Activated naive CD4-positive, alpha-beta T cell treated with anti-CD3 and anti-CD28 coated beads, Interleukin-2, amount 50 U/mL, for 24 hours (primary cell): ENCODE data around the gene PLA2G2C.
"Not testable (repeated sequence)": the region's sequence is repeated elsewhere in the genome, so short reads cannot be mapped to it uniquely, and the experiment has no call there.

Experiments
- H3K27ac Mint-ChIP-seq: one replicate; pipeline ENCODE4 v1.8.0; 2021; ENCODE audit warnings: mild to moderate bottlenecking, mixed read lengths
- H3K27me3 Mint-ChIP-seq: one replicate; pipeline ENCODE4 v1.8.0; 2021; ENCODE audit warnings: mixed read lengths
- H3K36me3 Mint-ChIP-seq: one replicate; pipeline ENCODE4 v1.8.0; 2021; ENCODE audit warnings: mixed read lengths
- H3K4me1 Mint-ChIP-seq: one replicate; pipeline ENCODE4 v1.8.0; 2021; ENCODE audit warnings: mixed read lengths
- H3K4me3 Mint-ChIP-seq: one replicate; pipeline ENCODE4 v1.8.0; 2021; ENCODE audit warnings: mild to moderate bottlenecking, mixed read lengths
- H3K9me3 Mint-ChIP-seq: one replicate; pipeline ENCODE4 v1.8.0; 2021; ENCODE audit warnings: mixed read lengths

The PLA2G2C gene

GRCh38 chr1:20139776-20140612, 46.3 kb downstream of the PLA2G2C start:
- no peak overlapping the region for H3K27ac Mint-ChIP-seq
- peaks cover 9% of the 10 kb centered on the region for H3K27me3 Mint-ChIP-seq
- H3K36me3 Mint-ChIP-seq, result no peaks in the 10 kb centered on the region
- no peak overlapping the region for H3K4me3 Mint-ChIP-seq
- no peaks in the 10 kb centered on the region for H3K9me3 Mint-ChIP-seq
- no peaks in the 10 kb centered on the region for H3K4me1 Mint-ChIP-seq

DNA sequence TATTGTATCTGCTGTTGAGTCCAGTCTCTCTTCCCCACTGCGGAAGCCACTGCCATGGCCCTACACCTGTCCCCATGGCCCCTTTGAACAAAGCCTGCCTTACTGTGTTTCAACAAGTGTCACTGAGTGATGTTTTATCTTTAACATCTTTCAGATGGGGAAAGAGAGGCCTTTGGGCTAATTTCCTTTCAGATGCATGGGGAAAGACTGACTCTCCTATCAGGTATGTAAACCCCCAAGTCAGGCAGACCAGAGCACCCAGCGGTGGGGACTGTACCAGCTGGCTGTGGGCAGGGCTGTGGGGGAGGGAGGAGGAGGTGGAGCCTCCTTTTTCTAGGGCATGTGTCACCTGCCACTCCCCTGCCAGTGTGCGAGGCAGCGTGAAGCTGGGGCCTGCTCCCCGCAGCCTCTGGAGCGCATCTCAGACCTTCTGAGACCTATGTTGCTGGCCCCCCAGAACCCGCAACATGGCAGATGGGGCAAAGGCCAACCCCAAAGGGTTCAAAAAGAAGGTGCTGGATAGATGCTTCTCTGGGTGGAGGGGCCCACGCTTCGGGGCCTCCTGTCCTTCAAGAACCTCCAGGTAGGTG, 47.3 kb downstream of the PLA2G2C start, which contains the start of gene PLA2G2F:
TSS of gene PLA2G2F (plus strand) at position 363 of the 590 bp plus-strand sequence. CDS start at position 468, 105 bp downstream.
- Mint-ChIP-seq H3K4me1 (no peaks in the 10 kb centered on the region), H3K4me3 (no peak within 1 kb of the TSS), H3K36me3 (no peaks in the 10 kb centered on the region)

DNA sequence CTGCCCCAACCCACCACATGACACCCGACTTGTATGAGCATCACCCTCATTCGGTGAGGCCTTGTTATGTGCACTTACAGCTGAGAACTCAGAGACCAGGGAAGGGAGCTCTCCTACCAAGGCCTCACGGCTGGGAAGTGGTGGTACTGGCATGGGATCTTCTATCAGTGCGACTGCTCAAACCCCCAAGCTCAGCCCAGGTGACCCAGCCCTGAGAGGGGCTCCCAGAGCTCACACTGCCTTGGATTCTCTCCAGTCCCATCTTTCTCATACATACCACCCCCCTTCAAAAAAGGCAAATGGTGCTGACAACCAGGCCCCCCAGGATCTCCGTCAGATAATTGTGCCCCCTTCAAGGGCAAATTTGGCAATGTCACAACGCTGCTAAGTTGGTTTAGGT, 48.0 kb downstream of the PLA2G2C start:
- H3K27me3 Mint-ChIP-seq, result peaks cover 14% of the 10 kb centered on the region
- H3K4me3 Mint-ChIP-seq, result no peak overlapping the region
- H3K4me1 Mint-ChIP-seq, result no peaks in the 10 kb centered on the region
- H3K36me3 Mint-ChIP-seq, result no peaks in the 10 kb centered on the region
- no peaks in the 10 kb centered on the region for H3K9me3 Mint-ChIP-seq
- no peak overlapping the region for H3K27ac Mint-ChIP-seq

More for the DNA sequence above, 47.3 kb downstream of the PLA2G2C start, which contains the start of gene PLA2G2F:
- no peaks in the 10 kb centered on the region for H3K9me3 Mint-ChIP-seq
- H3K27me3 Mint-ChIP-seq, result peaks cover 11% of the 10 kb centered on the region
- H3K27ac Mint-ChIP-seq, result no peak within 1 kb of the TSS

DNA sequence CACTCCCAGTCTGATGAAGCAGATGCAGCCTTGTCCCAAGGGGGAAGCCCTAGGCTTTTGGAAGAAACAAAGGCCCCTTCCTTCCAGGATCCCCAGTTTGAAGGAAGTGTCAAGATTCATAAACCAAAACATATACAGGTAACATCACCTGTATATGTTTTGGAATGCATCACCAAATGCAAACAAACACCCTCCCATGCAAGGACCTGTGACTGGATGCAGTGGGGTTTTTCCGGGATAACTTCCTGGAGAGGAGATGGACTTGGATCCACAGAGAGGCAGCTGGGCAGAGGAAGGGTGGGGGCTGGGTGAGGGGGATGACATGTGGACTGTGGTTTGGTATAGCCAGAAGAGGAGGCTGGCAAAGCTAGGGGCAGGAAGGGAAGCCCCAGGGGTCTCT, 48.7 kb downstream of the PLA2G2C start:
- Mint-ChIP-seq H3K27me3 (peaks cover 17% of the 10 kb centered on the region), H3K4me3 (no peak overlapping the region), H3K4me1 (no peaks in the 10 kb centered on the region), H3K27ac (no peak overlapping the region), H3K9me3 (no peaks in the 10 kb centered on the region), H3K36me3 (no peaks in the 10 kb centered on the region)

- no peaks in the 10 kb centered on the region for H3K9me3 Mint-ChIP-seq
- H3K36me3 Mint-ChIP-seq, result no peaks in the 10 kb centered on the region
- no peak overlapping the region for H3K4me3 Mint-ChIP-seq
- H3K27ac Mint-ChIP-seq, result no peak overlapping the region
- H3K4me1 Mint-ChIP-seq, result no peaks in the 10 kb centered on the region
- H3K27me3 Mint-ChIP-seq, result peaks cover 17% of the 10 kb centered on the region
These were observed 49.3 kb downstream of the PLA2G2C start for GRCh38 chr1:20137055-20137454.

- peaks cover 17% of the 10 kb centered on the region for H3K27me3 Mint-ChIP-seq
- H3K27ac Mint-ChIP-seq, result no peak overlapping the region
- no peaks in the 10 kb centered on the region for H3K36me3 Mint-ChIP-seq
- no peaks in the 10 kb centered on the region for H3K4me1 Mint-ChIP-seq
- no peak overlapping the region for H3K4me3 Mint-ChIP-seq
- no peaks in the 10 kb centered on the region for H3K9me3 Mint-ChIP-seq
These were observed 50.1 kb downstream of the PLA2G2C start for GRCh38 chr1:20136249-20136648.

DNA sequence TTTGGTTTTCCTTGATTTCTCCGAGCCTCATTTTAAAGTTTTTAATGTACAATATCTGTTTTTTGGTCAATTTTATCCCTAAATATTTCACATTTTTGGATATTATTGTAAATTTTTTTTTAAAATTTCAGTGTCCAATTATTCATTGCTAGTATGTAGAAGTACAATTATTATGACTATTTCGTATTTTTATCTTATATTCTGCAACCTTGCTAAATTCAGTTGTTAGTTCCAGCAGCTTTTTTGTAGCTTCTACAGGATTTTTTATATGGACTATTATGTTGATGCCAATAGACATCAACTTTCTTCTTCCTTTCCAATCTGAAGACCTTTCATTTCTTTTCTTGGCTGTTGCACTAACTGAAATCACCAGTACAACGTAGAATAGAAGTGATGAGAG, 51.3 kb downstream of the PLA2G2C start:
- Mint-ChIP-seq H3K4me3 (no peak overlapping the region), H3K9me3 (no peaks in the 10 kb centered on the region), H3K36me3 (no peaks in the 10 kb centered on the region), H3K27me3 (peaks cover 17% of the 10 kb centered on the region), H3K27ac (no peak overlapping the region), H3K4me1 (no peaks in the 10 kb centered on the region)

DNA sequence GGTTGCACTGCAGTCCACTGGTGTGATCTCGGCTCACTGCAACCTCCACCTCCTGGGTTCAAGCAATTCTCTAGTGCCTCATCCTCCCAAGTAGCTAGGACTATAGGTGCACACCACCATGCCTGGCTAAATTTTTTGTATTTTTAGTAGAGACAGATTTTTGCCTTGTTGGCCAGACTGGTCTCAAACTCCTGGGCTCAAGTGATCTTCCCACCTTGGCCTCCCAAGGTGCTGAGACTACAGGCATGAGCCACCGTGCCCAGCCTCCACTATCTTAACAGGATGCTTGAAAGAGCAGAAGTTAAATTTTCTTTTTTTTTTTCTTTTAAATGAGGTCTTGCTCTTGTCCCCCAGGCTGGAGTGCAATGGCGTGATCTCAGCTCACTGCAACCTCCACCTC, 55.8 kb downstream of the PLA2G2C start:
- not testable (repeated sequence) for H3K4me3 Mint-ChIP-seq, H3K27ac Mint-ChIP-seq, H3K36me3 Mint-ChIP-seq, H3K4me1 Mint-ChIP-seq, H3K27me3 Mint-ChIP-seq, H3K9me3 Mint-ChIP-seq

DNA sequence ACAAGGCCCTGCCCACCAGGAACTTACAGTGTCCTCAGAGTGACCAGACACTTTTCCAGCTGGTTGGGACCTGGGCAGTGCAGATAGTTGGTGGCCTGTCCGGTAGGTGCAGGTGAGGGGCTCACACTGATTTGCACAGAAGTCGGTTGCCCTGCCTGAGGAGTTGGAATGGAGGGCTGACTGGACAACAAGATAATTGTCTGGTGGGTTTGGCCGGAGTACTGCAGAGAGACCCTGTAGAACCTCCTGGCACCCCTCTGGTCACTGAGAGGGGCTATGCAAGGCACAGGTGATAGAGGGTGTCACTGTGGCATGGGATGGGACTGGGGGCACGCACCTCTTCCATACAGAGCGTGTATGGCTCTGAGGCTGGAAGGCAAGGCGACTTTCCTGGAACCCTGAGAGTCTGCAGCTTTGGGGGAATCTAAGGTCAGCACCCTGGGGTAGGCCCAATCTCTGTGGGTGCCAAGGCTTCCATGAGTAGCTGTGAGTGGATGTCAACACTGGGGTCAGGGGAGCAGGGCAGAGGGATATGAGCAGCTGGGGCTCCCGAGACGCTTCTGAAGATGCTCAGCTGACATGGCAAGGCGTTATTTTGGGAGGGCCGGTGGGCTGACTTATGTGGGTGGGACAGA, 59.4 kb downstream of the PLA2G2C start:
- Mint-ChIP-seq H3K9me3 (no peaks in the 10 kb centered on the region), H3K27me3 (no peaks in the 10 kb centered on the region), H3K4me1 (no peaks in the 10 kb centered on the region), H3K27ac (no peak overlapping the region), H3K4me3 (no peak overlapping the region), H3K36me3 (peaks cover 3% of the 10 kb centered on the region)

DNA sequence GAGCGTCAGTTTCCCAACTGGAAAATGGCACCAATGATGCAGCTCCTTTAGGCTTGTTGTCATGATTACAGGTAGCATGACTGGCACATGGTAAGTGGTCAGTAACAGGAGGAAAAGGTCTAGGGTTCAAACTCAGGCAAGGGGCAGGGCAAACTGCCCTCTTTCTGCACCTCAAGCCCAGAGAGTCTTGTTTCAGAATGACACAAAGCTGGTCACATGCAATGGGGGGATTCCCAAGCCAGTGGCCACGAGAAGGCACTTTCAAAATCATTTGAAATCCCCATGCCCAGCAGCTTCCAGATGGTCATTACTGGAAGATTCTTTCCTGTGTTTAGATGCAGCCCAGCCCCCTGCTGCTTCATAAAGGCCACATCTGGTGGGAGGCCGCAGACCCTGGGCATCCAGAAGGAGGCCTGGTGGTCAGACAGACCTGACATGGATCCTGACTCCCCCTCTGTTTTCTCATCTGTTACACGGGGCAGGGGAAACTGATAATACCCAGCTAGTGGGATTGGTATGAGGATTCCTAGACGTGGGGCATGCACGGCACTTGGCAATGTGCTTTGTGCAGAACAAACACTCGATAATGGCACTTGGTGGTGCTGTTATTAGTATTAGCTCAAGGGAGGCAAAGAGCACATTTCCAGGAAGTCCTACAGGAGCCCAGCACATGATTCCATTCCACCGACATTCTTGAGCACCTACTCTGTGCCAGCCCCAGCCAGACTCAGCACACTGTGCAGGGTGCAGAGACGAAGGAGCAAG, 60.1 kb downstream of the PLA2G2C start:
- no peaks in the 10 kb centered on the region for H3K4me1 Mint-ChIP-seq
- H3K27me3 Mint-ChIP-seq, result peaks cover under 1% of the 10 kb centered on the region
- H3K4me3 Mint-ChIP-seq, result no peak overlapping the region

GRCh38 chr1:20125100-20125499, 61.2 kb downstream of the PLA2G2C start:
- H3K36me3 Mint-ChIP-seq, result peaks cover 3% of the 10 kb centered on the region
- no peak overlapping the region for H3K4me3 Mint-ChIP-seq
- no peaks in the 10 kb centered on the region for H3K9me3 Mint-ChIP-seq
- H3K4me1 Mint-ChIP-seq, result no peaks in the 10 kb centered on the region
- no peak overlapping the region for H3K27ac Mint-ChIP-seq
- H3K27me3 Mint-ChIP-seq, result peaks cover 5% of the 10 kb centered on the region

More for the DNA sequence above, 60.1 kb downstream of the PLA2G2C start:
- H3K9me3 Mint-ChIP-seq, result no peaks in the 10 kb centered on the region
- H3K27ac Mint-ChIP-seq, result no peak overlapping the region
- H3K36me3 Mint-ChIP-seq, result peaks cover 3% of the 10 kb centered on the region

DNA sequence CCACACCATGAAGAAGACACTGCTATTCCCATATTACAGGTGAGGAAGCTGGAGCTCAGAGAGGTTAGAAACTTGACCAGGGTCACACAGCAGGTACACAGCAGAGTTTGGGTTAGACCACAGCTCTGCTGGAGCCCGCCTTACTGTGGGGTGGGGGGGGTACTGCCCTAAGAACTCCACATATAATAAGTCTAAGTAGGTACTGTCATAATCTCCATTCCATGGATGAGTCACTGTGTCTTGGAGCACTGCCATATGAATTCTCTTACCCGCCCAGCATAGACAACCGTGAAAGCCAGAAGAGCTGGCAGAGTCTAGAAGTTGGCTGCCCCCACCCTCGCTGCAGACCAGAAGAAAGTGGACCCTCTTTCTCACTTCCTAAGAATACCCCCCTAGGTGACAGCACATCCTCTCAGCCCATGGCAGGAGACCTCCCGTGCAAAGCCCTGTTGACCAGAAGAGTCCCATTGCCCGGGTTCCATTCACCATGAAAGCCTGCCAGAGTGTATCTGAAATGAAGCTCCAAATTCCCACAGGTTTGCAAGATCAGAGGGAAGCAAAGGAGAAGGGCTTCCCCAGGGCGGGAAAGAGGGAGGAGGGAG, 61.8 kb downstream of the PLA2G2C start:
- no peaks in the 10 kb centered on the region for H3K9me3 Mint-ChIP-seq
- peaks cover 8% of the 10 kb centered on the region for H3K27me3 Mint-ChIP-seq
- peaks cover 3% of the 10 kb centered on the region for H3K36me3 Mint-ChIP-seq
- H3K27ac Mint-ChIP-seq, result no peak overlapping the region
- H3K4me3 Mint-ChIP-seq, result no peak overlapping the region
- no peaks in the 10 kb centered on the region for H3K4me1 Mint-ChIP-seq

- peaks cover 8% of the 10 kb centered on the region for H3K27me3 Mint-ChIP-seq
- peaks cover 3% of the 10 kb centered on the region for H3K36me3 Mint-ChIP-seq
- H3K9me3 Mint-ChIP-seq, result no peaks in the 10 kb centered on the region
- no peak overlapping the region for H3K27ac Mint-ChIP-seq
- H3K4me1 Mint-ChIP-seq, result no peaks in the 10 kb centered on the region
- no peak overlapping the region for H3K4me3 Mint-ChIP-seq
These were observed 62.4 kb downstream of the PLA2G2C start for GRCh38 chr1:20123722-20124455.

DNA sequence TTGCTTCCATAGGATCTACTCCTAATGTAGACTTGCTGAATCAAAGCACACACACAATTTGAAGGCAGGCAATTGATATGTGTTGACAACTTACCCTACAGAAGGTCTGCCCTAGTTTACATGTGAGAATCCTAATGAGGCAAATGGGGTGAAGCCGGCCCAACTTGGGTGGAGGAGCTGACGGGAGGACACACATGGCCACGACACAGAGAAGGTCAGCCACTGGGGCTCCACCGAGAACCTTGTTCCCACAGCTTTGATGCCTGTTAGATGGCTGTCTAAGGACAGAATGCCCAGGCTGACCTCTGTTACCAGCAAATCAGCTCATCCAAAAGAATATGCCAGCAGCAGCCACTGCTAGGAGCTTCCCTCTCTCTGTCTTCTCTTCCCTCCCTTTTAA, 65.5 kb downstream of the PLA2G2C start:
- Mint-ChIP-seq H3K4me3 (no peak overlapping the region), H3K4me1 (no peaks in the 10 kb centered on the region), H3K36me3 (no peaks in the 10 kb centered on the region), H3K27me3 (peaks cover 10% of the 10 kb centered on the region), H3K9me3 (no peaks in the 10 kb centered on the region), H3K27ac (no peak overlapping the region)

DNA sequence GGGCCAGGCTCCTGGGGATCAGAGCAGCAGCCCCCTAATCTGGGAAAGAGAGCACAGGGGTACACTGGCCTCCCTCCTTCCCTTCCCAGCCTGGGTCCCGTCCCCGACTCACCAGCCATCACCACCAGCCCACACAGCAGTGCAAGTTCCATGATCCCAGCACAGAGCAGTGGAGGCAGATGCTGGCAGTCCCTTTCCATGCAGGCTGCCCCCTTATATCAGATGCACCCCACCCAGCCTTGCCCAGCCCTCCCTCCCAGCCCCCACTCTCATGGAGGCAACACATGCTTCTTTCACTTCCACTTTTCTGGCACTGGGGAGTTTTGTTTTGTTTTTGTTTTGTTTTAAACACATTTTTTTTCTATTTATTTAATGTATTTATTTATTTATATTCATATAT, 67.0 kb downstream of the PLA2G2C start, which contains the start of gene PLA2G2D:
TSS of gene PLA2G2D (minus strand) at position 190 of the 400 bp plus-strand sequence. CDS start at position 152, 38 bp downstream.
- Mint-ChIP-seq H3K4me1 (no peaks in the 10 kb centered on the region), H3K36me3 (no peaks in the 10 kb centered on the region), H3K27ac (no peak within 1 kb of the TSS), H3K9me3 (no peaks in the 10 kb centered on the region), H3K4me3 (no peak within 1 kb of the TSS), H3K27me3 (peaks cover 12% of the 10 kb centered on the region)
